Measurements from ENCODE around the gene HNRNPU.

Gene HNRNPU

DNA sequence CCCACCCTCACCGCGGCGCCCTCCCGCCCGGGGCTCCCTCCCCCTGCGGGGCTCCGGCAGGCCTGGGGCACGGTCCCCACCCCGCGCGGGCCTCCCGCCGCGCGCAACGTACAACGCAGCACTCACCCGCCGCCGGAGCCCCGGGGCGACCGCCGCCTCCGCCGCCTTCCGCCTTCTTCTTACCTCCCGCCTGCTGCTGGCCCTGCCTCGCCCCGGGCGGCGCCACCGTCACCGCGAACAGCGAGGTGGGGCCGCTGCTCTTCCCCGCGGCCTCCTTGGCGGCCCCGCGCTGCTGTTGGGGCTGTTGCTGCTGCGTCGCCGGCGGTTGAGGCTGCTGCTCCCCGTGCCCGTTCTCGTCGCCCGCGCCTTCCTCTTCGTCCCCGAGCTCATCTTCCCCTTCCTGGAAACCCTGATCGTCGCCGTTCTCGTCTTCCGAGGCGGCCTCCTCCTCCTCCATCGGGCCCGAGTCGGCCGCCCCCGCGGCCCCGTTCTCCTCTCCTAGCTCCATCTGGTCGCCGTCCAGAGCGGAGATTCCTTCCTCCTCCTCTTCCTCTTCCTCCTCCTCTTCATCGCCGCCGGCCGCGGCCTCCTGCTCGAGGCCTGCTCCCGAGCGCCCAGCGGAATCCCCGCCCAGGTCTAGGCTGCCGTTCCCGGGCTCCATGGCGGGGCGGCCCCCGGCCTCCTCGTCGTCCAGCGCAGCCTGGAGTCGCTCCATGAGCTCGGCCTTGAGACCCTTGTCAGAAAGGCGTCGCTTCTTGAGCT is 671 bp downstream of the HNRNPU start:
- DNase-seq (ENCODE audit: low read depth) = peak; percentile 8
- TF ChIP-seq, protein P1, sequence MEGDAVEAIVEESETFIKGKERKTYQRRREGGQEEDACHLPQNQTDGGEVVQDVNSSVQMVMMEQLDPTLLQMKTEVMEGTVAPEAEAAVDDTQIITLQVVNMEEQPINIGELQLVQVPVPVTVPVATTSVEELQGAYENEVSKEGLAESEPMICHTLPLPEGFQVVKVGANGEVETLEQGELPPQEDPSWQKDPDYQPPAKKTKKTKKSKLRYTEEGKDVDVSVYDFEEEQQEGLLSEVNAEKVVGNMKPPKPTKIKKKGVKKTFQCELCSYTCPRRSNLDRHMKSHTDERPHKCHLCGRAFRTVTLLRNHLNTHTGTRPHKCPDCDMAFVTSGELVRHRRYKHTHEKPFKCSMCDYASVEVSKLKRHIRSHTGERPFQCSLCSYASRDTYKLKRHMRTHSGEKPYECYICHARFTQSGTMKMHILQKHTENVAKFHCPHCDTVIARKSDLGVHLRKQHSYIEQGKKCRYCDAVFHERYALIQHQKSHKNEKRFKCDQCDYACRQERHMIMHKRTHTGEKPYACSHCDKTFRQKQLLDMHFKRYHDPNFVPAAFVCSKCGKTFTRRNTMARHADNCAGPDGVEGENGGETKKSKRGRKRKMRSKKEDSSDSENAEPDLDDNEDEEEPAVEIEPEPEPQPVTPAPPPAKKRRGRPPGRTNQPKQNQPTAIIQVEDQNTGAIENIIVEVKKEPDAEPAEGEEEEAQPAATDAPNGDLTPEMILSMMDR (conservative IDR thresholded peaks at IDR 0.05; ENCODE audit: control insufficient read depth, insufficient read depth, low read depth, low read length) = no peak
- peak overlapping the region; percentile 91 for H3K4me3 ChIP-seq (ENCODE audit: control insufficient read depth, low read depth, low read length)

DNA sequence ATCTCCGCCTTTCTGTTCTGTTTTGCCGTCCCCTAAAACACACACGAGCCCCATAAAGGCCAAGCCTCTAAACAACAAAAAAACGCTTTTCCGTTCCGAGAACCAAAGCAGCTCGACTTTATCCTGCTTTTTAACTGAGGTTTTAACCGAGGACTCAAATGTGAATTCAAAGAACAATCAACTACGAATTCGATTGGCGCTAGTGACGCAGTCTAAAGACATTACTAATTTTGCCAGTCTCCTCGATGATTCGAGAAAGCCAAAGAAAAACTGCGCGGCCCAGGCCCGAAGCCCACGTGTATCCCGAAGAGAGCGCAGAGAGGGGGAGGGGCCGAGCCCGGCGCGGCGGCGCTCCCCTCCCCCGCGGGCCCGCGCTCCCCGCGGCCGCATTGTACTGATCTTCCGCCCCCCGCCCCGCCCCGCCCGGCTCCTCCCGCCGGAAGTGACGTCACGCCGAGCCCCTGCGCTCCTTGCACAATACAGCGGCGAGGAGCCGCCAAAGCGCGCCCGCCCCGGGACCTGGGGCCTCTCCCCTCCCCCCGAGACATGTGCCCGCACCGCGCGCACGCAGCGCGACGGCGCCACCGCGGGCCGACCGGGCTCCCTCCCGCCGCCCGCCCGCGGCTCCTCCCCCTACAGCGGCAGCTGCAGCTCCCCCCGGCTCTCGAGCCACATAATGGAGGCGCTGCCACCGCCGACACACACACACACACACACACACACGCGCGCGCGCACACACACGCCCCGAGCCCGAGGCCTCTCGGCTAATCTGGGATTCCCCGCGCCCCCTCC is 1.4 kb downstream of the HNRNPU start:
- TF ChIP-seq, protein P1 (conservative IDR thresholded peaks at IDR 0.05; ENCODE audit: control insufficient read depth, insufficient read depth, low read depth, low read length) = no peak
- peak; percentile 88 for DNase-seq (ENCODE audit: low read depth)
- H3K4me3 ChIP-seq (ENCODE audit: control insufficient read depth, low read depth, low read length) = peak overlapping the region; percentile 97

DNA sequence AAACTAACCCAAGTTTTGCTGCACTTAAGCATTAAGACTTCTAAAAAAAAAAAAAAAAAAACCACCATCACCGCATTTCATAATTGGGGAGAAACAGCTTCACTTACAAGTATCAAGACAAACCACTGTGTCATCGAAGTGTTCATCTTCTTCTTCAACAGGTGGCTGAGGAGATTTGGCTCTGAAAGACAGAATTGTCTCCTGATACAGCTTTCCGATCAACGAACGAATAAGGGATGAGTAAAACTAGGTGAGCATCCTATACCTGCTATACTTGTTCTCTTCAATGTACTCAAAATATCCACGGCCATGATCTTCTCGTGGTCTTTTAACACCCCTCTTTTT is 2.0 kb downstream of the HNRNPU start:
- DNase-seq (ENCODE audit: low read depth) = peak; percentile 17
- peak overlapping the region; percentile 97 for H3K4me3 ChIP-seq (ENCODE audit: control insufficient read depth, low read depth, low read length)
- TF ChIP-seq, protein P1 (conservative IDR thresholded peaks at IDR 0.05; ENCODE audit: control insufficient read depth, insufficient read depth, low read depth, low read length) = no peak

DNA sequence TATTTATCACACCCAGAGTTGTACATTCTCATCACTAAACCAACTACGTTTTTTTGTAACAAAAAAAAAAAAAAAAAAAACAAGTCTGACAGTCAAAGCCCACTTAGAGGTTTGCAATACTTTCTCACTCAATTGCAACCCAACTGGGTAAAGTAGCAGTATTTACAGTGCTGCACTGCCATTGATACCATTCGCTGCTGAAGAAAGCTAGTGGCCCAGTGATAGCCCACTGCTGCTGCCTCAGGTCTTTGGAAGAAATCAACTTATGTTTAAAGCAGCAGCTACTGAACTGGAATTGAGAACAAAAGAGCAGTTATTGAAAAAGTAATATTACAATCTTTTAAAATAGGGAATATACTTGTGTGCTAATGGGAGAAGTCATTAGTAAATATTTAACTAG is 2.7 kb downstream of the HNRNPU start:
- TF ChIP-seq, protein P1 (conservative IDR thresholded peaks at IDR 0.05; ENCODE audit: control insufficient read depth, insufficient read depth, low read depth, low read length) = no peak

DNA sequence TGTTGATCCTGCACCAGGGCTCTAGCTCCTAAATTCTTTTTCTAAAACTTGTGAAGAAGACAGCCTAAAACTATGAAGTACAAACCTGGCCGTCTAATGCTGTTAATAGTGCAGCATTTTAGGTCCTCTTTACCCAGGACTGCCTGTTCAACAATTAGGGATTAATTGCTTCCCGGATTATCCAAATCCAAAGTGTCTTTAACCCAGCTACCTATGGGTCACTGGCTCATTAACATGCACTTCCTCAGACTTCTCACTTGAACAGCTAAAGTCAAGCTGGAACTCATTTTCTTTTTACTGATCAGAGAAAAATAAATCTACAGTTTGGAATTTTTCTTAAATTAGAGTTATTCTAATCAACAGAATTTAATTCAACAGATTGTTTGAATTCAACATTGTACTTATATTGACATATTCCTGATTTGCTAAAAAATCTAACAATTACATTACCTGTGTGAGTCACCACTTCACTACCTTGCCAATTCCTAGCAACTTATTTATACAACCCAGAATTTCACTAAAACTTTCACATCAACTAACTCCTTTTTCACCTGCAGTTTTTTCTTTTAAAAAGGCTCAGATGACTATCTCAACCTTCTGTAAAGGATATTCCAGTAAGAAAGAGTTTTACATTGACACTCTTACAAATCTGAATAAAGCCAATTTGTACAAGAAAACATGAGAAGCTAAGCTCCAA is 3.3 kb downstream of the HNRNPU start:
- H3K4me3 ChIP-seq (ENCODE audit: control insufficient read depth, low read depth, low read length) = peak overlapping the region; percentile 97
- TF ChIP-seq, protein P1 (conservative IDR thresholded peaks at IDR 0.05; ENCODE audit: control insufficient read depth, insufficient read depth, low read depth, low read length) = no peak
- DNase-seq (ENCODE audit: low read depth) = no peak

More for the DNA sequence above, 2.7 kb downstream of the HNRNPU start:
- peak overlapping the region; percentile 97 for H3K4me3 ChIP-seq (ENCODE audit: control insufficient read depth, low read depth, low read length)
- no peak for DNase-seq (ENCODE audit: low read depth)

DNA sequence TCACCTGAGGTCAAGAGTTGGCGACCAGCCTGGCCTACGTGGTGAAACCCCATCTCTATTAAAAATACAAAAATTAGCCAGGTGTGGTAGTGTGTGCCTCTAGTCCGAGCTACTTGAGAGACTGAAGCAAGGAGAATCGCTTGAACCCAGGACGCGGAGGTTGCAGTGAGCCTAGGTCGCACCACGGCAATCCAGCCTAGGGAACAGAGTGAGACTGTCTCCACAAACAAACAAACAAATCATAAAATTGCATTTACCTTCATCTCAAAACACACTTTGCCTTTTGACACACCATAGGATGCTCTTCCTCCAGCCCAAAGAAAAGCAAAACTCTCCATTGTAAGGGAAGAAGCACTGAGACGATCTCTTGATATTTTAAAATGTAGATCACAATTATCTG is 4.3 kb downstream of the HNRNPU start:
- H3K4me3 ChIP-seq (ENCODE audit: control insufficient read depth, low read depth, low read length) = peak overlapping the region; percentile 20
- no peak for DNase-seq (ENCODE audit: low read depth)
- TF ChIP-seq, protein P1 (conservative IDR thresholded peaks at IDR 0.05; ENCODE audit: control insufficient read depth, insufficient read depth, low read depth, low read length) = no peak
